GM19397 (cell line): ENCODE measurements around the gene THAP11.
"Not testable (repeated sequence)": the region's sequence is repeated elsewhere in the genome, so short reads cannot be mapped to it uniquely, and the experiment has no call there.

ENCODE experiments used
- ATAC-seq: cut with Tn5 transposase; IDR thresholded peaks from one replicate; pipeline ENCODE4 v1.9.1; 2021; ENCODE audit warnings: mild to moderate bottlenecking, moderate library complexity; ENCODE audit not compliant: unreplicated experiment

Gene THAP11

DNA sequence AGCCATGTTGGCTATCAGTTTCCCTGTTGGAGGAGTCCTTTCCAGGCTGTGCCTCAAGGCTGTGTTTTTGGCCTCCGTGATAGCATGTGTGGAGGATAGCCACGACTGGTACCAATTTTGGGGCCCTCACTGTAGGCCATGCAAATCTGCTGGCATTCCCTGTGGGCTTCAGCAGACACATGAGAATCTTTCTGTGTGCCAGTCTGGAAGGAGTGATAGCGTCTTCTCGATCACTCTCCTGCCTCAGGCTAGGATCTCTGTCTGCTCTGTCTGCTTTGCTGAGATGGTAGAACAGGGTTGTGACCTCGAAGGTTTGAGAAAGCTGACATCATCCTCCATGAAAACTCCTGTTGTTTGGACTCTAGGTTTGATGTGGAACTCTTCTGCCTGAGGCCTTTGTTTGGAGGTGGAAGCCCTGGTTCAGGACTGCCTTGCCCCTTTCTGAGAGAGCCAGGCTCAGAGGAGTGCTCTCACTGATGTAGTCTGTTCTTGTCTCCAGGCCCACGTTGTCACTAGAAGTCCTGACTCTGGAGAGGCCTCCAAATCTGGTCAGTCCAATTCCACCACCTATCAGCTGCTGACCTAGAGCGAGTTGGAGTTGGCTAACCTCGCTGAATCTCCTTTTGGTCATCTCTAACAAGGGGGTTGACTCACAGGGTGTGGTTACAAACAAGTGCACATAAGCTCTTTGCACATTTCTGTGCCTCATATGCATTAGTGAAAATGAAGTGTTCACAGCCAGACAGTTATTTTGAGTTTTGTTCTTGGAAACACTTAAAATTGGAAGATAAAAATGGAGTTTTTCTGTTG lies 18.7 kb downstream of the THAP11 start:
- ATAC-seq = no peak

- ATAC-seq = no peak
These were observed 19.8 kb downstream of the THAP11 start for GRCh38 chr16:67861877-67862276.

- no peak for ATAC-seq
These were observed 20.8 kb downstream of the THAP11 start for GRCh38 chr16:67862623-67863583.

DNA sequence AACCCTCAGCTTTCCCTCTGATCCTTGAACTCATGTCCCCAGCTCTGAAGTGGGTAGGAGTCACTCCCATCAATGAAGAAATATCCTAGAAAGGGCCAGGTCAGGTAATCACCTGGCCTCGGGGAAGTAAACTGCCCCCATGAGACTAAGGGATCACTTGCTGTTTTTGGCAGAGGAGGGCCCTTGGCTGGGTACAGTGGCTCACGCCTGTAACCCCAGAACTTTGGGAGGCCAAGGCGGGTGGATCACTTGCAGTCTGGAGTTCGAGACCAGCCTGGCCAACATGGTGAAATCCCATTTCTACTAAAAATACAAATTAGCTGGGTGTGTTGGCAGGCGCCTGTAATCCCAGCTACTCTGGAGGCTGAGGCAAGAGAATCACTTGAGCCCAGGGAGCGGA lies 21.9 kb downstream of the THAP11 start:
- not testable (repeated sequence) for ATAC-seq

DNA sequence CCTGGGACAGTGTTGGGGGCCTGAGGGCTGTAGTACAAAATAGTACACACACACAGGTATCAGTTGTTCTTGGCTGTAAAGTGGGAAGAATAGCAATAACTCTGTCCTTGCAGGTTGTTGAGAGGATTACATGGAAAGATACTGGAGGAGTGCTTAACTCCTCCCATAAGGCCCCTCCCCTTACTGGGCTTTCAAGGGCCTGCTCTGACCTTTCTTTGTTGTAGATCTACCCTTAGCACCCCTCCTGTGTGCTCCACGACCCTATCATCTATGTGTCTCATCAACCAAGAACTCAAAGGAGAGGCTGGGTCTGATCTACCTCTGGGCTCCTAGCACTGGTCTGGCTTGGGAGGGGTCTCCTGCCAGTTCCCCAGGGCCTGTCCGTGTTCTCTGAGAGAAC lies 22.5 kb downstream of the THAP11 start:
- no peak for ATAC-seq

DNA sequence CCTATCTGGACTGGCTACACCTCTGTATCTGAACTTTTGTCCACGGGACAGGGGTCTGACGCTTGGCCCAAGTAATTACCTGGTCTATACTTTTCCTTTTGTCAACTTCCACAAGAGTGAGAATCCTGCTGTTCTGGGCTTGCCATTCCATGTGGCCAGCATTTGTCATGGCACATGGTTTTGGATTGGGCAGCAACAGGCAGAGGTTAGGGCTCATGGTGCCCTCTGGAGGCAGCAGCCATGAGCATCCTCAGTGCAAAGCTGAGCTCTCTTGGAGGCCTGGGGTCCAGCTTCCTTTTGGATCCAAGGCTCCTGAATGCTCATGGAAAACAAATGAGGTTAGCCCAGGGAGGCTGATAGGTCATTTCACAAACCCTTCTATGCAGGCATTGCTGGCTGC lies 23.2 kb downstream of the THAP11 start:
- ATAC-seq = no peak

DNA sequence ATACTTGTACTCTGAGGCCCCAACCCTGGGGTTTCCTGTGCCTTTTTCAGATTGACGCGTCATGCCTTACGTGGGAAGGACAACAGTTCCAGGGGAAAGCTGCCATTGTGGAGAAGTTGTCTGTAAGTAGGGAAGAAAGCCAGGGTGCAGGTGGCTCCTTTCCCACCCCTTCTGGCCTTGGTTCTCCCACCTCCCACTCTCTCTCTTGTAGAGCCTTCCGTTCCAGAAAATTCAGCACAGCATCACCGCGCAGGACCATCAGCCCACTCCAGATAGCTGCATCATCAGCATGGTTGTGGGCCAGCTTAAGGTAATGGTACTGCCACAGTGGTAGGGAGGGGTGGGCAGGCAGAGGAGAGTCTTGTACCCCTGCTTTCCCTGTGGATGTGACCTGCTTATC lies 26.2 kb downstream of the THAP11 start:
- no peak for ATAC-seq

GRCh38 chr16:67869653-67870052 lies 27.5 kb downstream of the THAP11 start:
- ATAC-seq = no peak

DNA sequence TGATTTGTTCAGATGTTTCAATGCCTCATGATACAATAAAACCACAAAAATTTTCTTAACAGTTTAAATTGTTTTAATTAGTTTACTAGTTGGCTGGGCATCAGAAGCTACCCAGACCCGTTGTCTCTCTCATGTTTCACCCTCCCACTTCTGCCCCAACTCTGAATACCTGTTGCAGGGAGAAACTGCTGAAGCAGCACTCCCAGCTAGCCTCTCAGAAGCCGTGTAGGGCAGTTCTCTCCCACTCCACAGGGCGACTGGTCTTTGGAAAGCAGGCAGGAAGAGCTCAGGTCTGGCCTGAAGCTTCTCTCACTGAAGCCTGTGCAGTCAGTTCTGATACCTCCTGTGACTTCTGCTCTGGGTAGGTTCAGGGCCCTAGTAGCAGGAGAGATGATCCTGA lies 29.1 kb downstream of the THAP11 start:
- ATAC-seq = no peak

GRCh38 chr16:67872131-67872630 lies 30.1 kb downstream of the THAP11 start:
- ATAC-seq = no peak

DNA sequence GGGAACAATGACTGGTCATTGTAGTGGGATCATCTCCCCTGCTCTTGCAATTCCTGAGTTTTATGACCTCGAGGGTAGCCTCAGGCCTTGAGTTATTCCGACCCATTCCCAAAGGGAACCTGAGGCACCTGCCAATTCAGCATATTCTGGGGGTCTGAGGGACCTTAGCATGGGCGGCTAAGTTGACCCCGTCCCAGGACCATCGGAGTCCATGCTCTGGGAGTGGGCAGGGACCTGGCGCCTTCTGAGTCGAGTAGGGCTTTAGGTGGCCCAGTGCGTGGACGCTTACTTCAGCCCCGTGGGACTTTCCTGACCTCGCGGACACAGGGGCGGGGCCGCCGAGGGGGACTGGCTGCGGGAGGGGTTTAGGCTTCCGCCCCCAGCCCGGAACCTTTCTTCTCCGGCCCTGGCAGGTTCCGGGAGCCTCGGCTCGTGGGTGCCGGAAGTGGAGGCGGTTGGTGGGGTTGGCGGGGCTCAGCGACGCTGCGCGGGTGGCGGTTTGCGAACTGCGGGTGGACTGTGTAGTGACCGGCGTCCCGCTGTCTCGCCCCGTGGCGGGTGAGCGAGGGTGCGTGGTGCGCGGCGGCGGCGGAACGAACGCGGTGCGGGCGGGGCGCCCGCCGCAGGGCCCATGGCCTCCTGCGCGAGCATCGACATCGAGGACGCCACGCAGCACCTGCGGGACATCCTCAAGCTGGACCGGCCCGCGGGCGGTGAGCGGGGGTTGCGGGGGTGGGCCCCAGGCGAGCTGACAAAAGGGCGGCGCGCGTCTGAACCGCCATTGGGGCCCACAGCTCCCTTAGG lies 30.7 kb downstream of the THAP11 start, which contains the start of gene EDC4:
TSS of gene EDC4 (plus strand) at position 422 of the 804 bp plus-strand sequence. CDS start at position 632, 210 bp downstream.
- peak; percentile 70 for ATAC-seq

DNA sequence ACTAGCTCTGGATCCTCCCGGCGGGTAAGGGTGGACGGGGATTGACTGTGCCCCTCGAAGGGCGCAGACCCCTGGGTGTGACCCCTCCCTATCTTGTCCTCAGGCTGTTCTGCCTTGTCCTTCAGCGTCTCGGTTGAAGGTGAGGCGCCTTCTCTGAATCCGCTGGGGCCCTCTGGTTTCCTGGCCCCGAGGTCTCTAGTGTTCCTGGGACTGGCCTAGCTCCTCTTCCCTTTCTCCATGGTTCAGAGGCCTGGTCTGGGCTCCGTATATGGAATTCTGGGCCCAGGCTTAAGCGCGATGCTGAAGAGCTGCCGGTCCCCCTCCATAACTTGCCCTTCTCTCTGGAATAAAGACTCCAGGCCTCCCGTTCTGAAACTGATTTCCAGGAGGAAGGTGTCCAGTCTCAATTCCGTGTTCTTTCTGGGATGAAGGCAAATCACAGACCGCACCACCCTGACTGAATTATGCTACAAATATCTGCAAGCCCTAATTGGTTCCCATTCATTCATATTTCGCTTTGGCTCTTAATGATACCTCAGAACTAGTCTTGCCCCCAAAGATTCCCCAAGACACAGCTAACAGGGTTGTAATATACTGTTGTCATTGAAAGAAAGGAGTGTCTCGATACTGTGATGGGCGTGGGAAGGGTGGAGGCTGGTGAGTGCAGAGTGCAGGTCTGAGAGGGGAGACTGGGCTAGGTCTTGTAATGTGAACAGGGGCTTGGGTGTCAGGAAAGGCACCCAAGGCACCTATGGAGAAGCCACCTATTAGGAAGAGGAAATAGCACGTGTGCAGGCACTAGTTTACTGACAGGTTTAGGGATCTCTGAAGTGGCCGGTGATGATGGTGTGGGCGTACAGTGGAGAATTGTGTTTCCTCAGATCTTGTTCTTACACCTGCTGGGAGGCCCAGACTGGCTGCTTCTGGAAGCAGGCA lies 31.6 kb downstream of the THAP11 start:
- ATAC-seq = peak; percentile 26

- ATAC-seq = no peak
These were observed 32.3 kb downstream of the THAP11 start for GRCh38 chr16:67874372-67874771.

- no peak for ATAC-seq
These were observed 34.9 kb downstream of the THAP11 start for GRCh38 chr16:67877064-67877463.

GRCh38 chr16:67878232-67878631 lies 36.1 kb downstream of the THAP11 start:
- no peak for ATAC-seq

DNA sequence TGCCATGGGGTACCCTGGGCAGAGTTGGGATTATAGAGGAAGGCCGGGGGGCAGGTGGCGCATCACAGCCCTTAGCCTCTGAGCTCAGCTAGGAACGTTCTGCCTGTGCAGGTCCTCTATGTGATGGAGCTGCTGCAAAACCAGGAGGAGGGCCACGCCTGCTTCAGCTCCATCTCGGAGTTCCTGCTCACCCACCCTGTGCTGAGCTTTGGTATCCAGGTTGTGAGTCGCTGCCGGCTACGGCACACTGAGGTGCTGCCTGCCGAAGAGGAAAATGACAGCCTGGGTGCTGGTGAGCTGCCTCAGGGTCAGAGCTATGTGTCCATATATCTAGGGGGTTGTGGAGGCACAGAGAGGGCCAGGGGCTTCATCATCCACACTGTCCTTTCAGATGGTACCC lies 36.7 kb downstream of the THAP11 start:
- ATAC-seq = no peak

DNA sequence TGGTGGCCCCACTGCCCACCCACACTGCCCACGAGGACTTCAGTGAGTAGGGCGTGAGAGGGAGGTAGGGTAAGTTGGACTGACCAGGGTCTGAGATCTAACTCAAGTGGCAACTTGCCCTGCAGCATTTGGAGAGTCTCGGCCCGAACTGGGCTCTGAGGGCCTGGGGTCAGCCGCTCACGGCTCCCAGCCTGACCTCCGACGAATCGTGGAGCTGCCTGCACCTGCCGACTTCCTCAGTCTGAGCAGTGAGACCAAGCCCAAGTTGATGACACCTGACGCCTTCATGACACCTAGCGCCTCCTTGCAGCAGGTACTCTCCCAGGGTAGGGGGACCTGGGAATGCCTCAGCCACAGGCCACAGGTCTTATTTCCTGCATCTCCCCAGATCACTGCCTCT lies 37.3 kb downstream of the THAP11 start:
- no peak for ATAC-seq

DNA sequence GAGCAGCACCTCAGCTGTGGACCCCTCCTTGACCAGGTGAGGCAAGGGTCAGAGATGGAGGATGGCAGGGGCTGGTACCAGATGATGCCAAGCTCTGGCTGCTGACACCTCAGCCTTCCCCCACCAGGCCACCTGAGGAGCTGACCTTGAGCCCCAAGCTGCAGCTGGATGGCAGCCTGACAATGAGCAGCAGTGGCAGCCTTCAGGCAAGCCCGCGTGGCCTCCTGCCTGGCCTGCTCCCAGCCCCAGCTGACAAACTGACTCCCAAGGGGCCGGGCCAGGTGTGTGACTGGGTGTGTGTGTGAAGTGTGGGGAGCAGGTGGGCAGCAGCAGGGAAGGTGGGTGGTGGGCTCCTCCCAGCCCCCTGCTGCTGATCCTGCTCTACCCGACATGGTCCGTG lies 37.8 kb downstream of the THAP11 start:
- no peak for ATAC-seq

DNA sequence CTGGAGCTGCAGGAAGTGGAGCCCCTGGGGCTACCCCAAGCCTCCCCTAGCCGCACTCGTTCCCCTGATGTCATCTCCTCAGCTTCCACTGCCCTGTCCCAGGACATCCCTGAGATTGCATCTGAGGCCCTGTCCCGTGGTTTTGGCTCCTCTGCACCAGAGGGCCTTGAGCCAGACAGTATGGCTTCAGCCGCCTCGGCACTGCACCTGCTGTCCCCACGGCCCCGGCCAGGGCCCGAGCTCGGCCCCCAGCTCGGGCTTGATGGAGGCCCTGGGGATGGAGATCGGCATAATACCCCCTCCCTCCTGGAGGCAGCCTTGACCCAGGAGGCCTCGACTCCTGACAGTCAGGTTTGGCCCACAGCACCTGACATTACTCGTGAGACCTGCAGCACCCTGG lies 38.5 kb downstream of the THAP11 start:
- no peak for ATAC-seq
